HepG2 (cell line): ENCODE measurements around the gene ZKSCAN1. TPM values are rescaled to one million over a fixed set of nuclear protein-coding genes. Genes with fewer than 3 reads are reported as not detected.
A peak's percentile ranks its signal among the peaks of the same experiment; 100 is the strongest.

Experiments used
- ARNT2 ChIP-seq: sonication (generic); formaldehyde crosslinking; IDR thresholded peaks from 2 replicates; pipeline ENCODE4 v1.8.0; 2022; ENCODE audit warnings: mild to moderate bottlenecking, low read depth, missing genetic modification reagents, moderate library complexity
- FOXA3 ChIP-seq: IDR thresholded peaks from 2 replicates; pipeline ENCODE4 v1.6.1; 2016; ENCODE audit warnings: missing genetic modification reagents, missing compliant biosample characterization
- GMEB1 ChIP-seq: sonication (generic); formaldehyde crosslinking; IDR thresholded peaks from 2 replicates; pipeline ENCODE4 v1.5.1; 2020; ENCODE audit warnings: missing genetic modification reagents, mild to moderate bottlenecking, borderline replicate concordance
- HMGA1 ChIP-seq: sonication (generic); formaldehyde crosslinking; conservative IDR thresholded peaks from 2 replicates; pipeline ENCODE4 v1.4.0; 2020; ENCODE audit warnings: missing genetic modification reagents
- JUN ChIP-seq: sonication (generic); formaldehyde crosslinking; IDR thresholded peaks from 2 replicates; pipeline ENCODE4 v1.4.0; 2020; ENCODE audit warnings: mild to moderate bottlenecking, missing genetic modification reagents
- PBX2 ChIP-seq: IDR thresholded peaks from 2 replicates; pipeline ENCODE4 v1.6.1; 2016; ENCODE audit warnings: control low read depth
- PCBP1 ChIP-seq: fragments of 200-400 bp; formaldehyde crosslinking; IDR thresholded peaks from 2 replicates; pipeline ENCODE4 v1.6.1; 2017; ENCODE audit warnings: mild to moderate bottlenecking, low read depth, low read length, borderline replicate concordance
- PLSCR1 ChIP-seq: sonication (generic); formaldehyde crosslinking; IDR thresholded peaks from 2 replicates; pipeline ENCODE4 v1.5.0; 2020; ENCODE audit warnings: missing genetic modification reagents, mild to moderate bottlenecking, borderline replicate concordance
- RAD21 ChIP-seq: fragments of 450-650 bp; formaldehyde crosslinking; IDR thresholded peaks from 2 replicates; pipeline ENCODE4 v1.5.0; 2020; ENCODE audit warnings: mild to moderate bottlenecking
- SMAD1 ChIP-seq: sonication (generic); formaldehyde crosslinking; IDR thresholded peaks from 2 replicates; pipeline ENCODE4 v1.4.0; 2020; ENCODE audit warnings: missing genetic modification reagents, low read depth, mild to moderate bottlenecking, borderline replicate concordance
- SNAPC2 ChIP-seq: sonication (generic); formaldehyde crosslinking; IDR thresholded peaks from 2 replicates; pipeline ENCODE4 v1.8.1; 2022; ENCODE audit warnings: mild to moderate bottlenecking, missing genetic modification reagents
- TBX2 ChIP-seq: sonication (generic); formaldehyde crosslinking; IDR thresholded peaks from 2 replicates; pipeline ENCODE4 v1.5.0; 2020; ENCODE audit warnings: missing genetic modification reagents, mild to moderate bottlenecking, borderline replicate concordance
- THAP8 ChIP-seq: sonication (generic); formaldehyde crosslinking; IDR thresholded peaks from 2 replicates; pipeline ENCODE4 v1.5.1; 2020; ENCODE audit warnings: missing genetic modification reagents, mild to moderate bottlenecking, borderline replicate concordance
- ZBTB10 ChIP-seq: sonication (generic); formaldehyde crosslinking; IDR thresholded peaks from 2 replicates; pipeline ENCODE4 v1.4.0; 2020; ENCODE audit warnings: missing genetic modification reagents, borderline replicate concordance
- ZNF20 ChIP-seq: sonication (generic); formaldehyde crosslinking; IDR thresholded peaks from 2 replicates; pipeline ENCODE4 v1.4.0; 2020; ENCODE audit warnings: mild to moderate bottlenecking, moderate library complexity, missing genetic modification reagents
- ZNF263 ChIP-seq: sonication (generic); formaldehyde crosslinking; IDR thresholded peaks from 2 replicates; pipeline ENCODE4 v1.4.0; 2020; ENCODE audit warnings: missing genetic modification reagents
- ZNF292 ChIP-seq: sonication (generic); formaldehyde crosslinking; IDR thresholded peaks from 2 replicates; pipeline ENCODE4 v1.8.1; 2022; ENCODE audit warnings: mild to moderate bottlenecking, low read depth, missing genetic modification reagents, borderline replicate concordance
- ZNF33A ChIP-seq: sonication (generic); formaldehyde crosslinking; IDR thresholded peaks from 2 replicates; pipeline ENCODE4 v1.5.1; 2020; ENCODE audit warnings: missing genetic modification reagents, mild to moderate bottlenecking, moderate library complexity, borderline replicate concordance
- ZNF616 ChIP-seq: sonication (generic); formaldehyde crosslinking; IDR thresholded peaks from 2 replicates; pipeline ENCODE4 v1.5.0; 2020; ENCODE audit warnings: low read depth, mild to moderate bottlenecking, missing genetic modification reagents
- ZNF644 ChIP-seq: IDR thresholded peaks from 2 replicates; pipeline ENCODE4 v1.6.1; 2016; ENCODE audit warnings: low read depth
- ZNF660 ChIP-seq: sonication (generic); formaldehyde crosslinking; IDR thresholded peaks from 2 replicates; pipeline ENCODE4 v1.5.1; 2020; ENCODE audit warnings: mild to moderate bottlenecking, low read depth, missing genetic modification reagents, borderline replicate concordance
- ZNF674 ChIP-seq: sonication (generic); formaldehyde crosslinking; IDR thresholded peaks from 2 replicates; pipeline ENCODE4 v1.5.0; 2020; ENCODE audit warnings: low read depth, mild to moderate bottlenecking, missing genetic modification reagents
- ZSCAN29 ChIP-seq: sonication (generic); formaldehyde crosslinking; conservative IDR thresholded peaks from 2 replicates; pipeline ENCODE4 v1.4.0; 2020; ENCODE audit warnings: mild to moderate bottlenecking, missing genetic modification reagents
- polyA plus RNA-seq, 8 experiments: library from polyadenylated mRNA; depleted of rRNA in 3 of 8; stranded (reverse) in 7 of 8; unstranded in 1 of 8; fragments of >200 nt; fragmentation: Illumina TruSeq in 4 of 8; extraction: Trizol in 4 of 8; gene quantifications; 2 replicates each; pipeline versions ENCODE4 v1.2.1 to v1.2.3, GENCODE V29; 2011 to 2016; ENCODE audit warnings: low read depth in 4 of 8, missing spikeins in 1 of 8, mixed read lengths in 1 of 8; ENCODE audit not compliant: insufficient read depth in 1 of 8
- total RNA-seq, 5 experiments: library from RNA; depleted of rRNA; stranded (reverse); fragments of >200 nt; fragmentation: Illumina TruSeq; extraction: Trizol; gene quantifications; 2 replicates each; pipeline ENCODE4 v1.2.3, GENCODE V29; 2016; ENCODE audit warnings: low read depth in 1 of 5

The ZKSCAN1 gene
- total and polyA plus RNA-seq, 2 of the 13 experiments (the other 11 are each of a cell fraction or from before 2014, with no cell fraction given) = 46.4 to 60.6 TPM

GRCh38 chr7:100081535-100082102 is 66.2 kb downstream of the ZKSCAN1 start, which contains the start of gene ZNF3 (continued):
- TF ChIP-seq THAP8 (CRISPR knock-in tag) (no peak), ZNF616 (CRISPR knock-in tag) (peak; percentile 88), ZNF644 (CRISPR knock-in tag) (0 out of 2 replicates have a peak, but pooled peaks have one; percentile 6), PBX2 (peak; percentile 79), GMEB1 (peak; percentile 83), PLSCR1 (CRISPR knock-in tag) (0 out of 2 replicates have a peak, but pooled peaks have one; percentile 54), ZNF674 (0 out of 2 replicates have a peak, but pooled peaks have one; percentile 14), FOXA3 (CRISPR knock-in tag) (peak; percentile 80), ZBTB10 (peak; percentile 95), RAD21 (CRISPR knock-in tag) (peak; percentile 90), ARNT2 (CRISPR knock-in tag) (peak; percentile 86), HMGA1 (no peak), PCBP1 (0 out of 2 replicates have a peak, but pooled peaks have one; percentile 48), SMAD1 (CRISPR knock-in tag) (peak; percentile 77; the same call in 1 of the 2 replicates), ZNF660 (CRISPR knock-in tag) (no peak), TBX2 (peak; percentile 88), JUN (peak; percentile 67; the same call in 1 of the 2 replicates), ZNF20 (CRISPR knock-in tag) (peak; percentile 92; the same call in 1 of the 2 replicates), ZNF292 (CRISPR knock-in tag) (no peak), SNAPC2 (peak; percentile 83; the same call in 1 of the 2 replicates), ZNF263 (peak; percentile 20), ZSCAN29 (CRISPR knock-in tag) (peak; percentile 73; the same call in 1 of the 2 replicates), ZNF33A (CRISPR knock-in tag) (peak; percentile 90)
